Prostate gland (tissue), 2 donors: ENCODE results near the gene CNKSR3. TPM values are rescaled to one million over a fixed set of nuclear protein-coding genes. Genes with fewer than 3 reads are reported as not detected.

Experiments
- DNase-seq: peaks from one replicate; pipeline ENCODE4 v3.0.0-alpha.2; 2019; ENCODE audit warnings: low spot score
- H3K27ac ChIP-seq, 2 donors: fragments of 200-600 bp; sonication (generic); 2 replicates each; pipeline ENCODE4 v1.5.1; 2017 to 2019
- H3K27me3 ChIP-seq: fragments of 200-600 bp; sonication (generic); replicated peaks from 2 replicates; pipeline ENCODE4 v1.5.1; 2019; ENCODE audit not compliant: insufficient read depth
- H3K36me3 ChIP-seq, 2 donors: fragments of 200-600 bp; sonication (generic); 1 replicate in 1 of 2; 2 replicates in 1 of 2; pipeline versions ENCODE4 v1.5.1 to v1.8.1; 2017 to 2019
- H3K4me1 ChIP-seq: fragments of 200-600 bp; sonication (generic); replicated peaks from 2 replicates; pipeline ENCODE4 v1.5.1; 2019
- H3K4me3 ChIP-seq, 2 donors: fragments of 200-600 bp; sonication (generic); 2 replicates each; pipeline ENCODE4 v1.5.1; 2017 to 2019
- H3K9me3 ChIP-seq: fragments of 200-600 bp; sonication (generic); 2 replicates; pipeline ENCODE4 v1.5.1; 2017
- POLR2A ChIP-seq: fragments of 450-650 bp; IDR thresholded peaks from one replicate; pipeline ENCODE4 v1.6.1; 2016; ENCODE audit warnings: antibody characterized with exemption, mild to moderate bottlenecking
- POLR2AphosphoS5 ChIP-seq: sonication (generic); formaldehyde crosslinking; IDR thresholded peaks from one replicate; pipeline ENCODE4 v1.6.1; 2017; ENCODE audit warnings: antibody characterized with exemption
- WGBS: methylation state at CpG from one replicate; pipeline ENCODE4 v1.1.5; 2018; 5-methylcytosine and 5-hydroxymethylcytosine counted together
- intact Hi-C: fragments of 100-400 bp; cut with DNase I; formaldehyde crosslinking; loops from one replicate; pipeline ENCODE4 v1.14.2; 2022
- total RNA-seq, 2 donors: library from RNA; depleted of rRNA; stranded (reverse); fragments of >200 nt; gene quantifications; one replicate each; pipeline ENCODE4 v1.1.0, GENCODE V29; 2016
- TF ChIP-seq, protein P1 (sequence below), 4 experiments: fragments of 200-600 bp in 2 of 4; fragments of 450-650 bp in 2 of 4; sonication (generic) in 2 of 4; IDR thresholded peaks; 1 replicate in 3 of 4; 2 replicates in 1 of 4; pipeline ENCODE4 v1.5.1; 2016 to 2019; ENCODE audit warnings: antibody characterized with exemption in 4 of 4, mild to moderate bottlenecking in 2 of 4, moderate library complexity in 2 of 4

Gene CNKSR3
- total RNA-seq, 2 donors from 2014 or later = 8.7 to 23.5 TPM

DNA sequence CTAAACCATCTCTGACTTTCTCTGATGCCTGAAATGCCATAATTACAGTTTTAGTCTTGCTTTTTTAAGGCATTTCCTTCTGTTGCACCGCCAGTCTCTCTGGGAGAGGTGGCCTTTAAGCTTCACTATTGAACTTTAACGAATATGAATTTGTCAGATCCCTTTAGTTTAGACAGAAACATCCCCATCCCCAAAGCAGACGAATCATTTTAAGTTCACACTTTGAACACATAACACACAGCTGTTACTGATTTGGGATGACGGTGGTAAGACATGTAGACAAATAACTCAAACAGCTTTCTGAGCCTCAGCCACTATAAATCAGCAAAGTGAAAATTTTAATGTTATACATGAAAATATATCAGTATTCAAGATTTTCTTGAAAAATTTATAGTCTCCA is 146.7 kb downstream of the CNKSR3 start:
- 76% methylated on average over 4 of the region's 4 CpGs for WGBS
- TF ChIP-seq POLR2A (no peak), POLR2AphosphoS5 (no peak)
- TF ChIP-seq, protein P1, sequence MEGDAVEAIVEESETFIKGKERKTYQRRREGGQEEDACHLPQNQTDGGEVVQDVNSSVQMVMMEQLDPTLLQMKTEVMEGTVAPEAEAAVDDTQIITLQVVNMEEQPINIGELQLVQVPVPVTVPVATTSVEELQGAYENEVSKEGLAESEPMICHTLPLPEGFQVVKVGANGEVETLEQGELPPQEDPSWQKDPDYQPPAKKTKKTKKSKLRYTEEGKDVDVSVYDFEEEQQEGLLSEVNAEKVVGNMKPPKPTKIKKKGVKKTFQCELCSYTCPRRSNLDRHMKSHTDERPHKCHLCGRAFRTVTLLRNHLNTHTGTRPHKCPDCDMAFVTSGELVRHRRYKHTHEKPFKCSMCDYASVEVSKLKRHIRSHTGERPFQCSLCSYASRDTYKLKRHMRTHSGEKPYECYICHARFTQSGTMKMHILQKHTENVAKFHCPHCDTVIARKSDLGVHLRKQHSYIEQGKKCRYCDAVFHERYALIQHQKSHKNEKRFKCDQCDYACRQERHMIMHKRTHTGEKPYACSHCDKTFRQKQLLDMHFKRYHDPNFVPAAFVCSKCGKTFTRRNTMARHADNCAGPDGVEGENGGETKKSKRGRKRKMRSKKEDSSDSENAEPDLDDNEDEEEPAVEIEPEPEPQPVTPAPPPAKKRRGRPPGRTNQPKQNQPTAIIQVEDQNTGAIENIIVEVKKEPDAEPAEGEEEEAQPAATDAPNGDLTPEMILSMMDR (IDR thresholded peaks at IDR 0.05) = no peak
- no peaks in the 10 kb centered on the region for H3K36me3 ChIP-seq
- DNase-seq = no peak
- no peaks in the 10 kb centered on the region for H3K27me3 ChIP-seq
- no peak overlapping the region for H3K4me3 ChIP-seq
- no peak overlapping the region for H3K27ac ChIP-seq
- H3K9me3 ChIP-seq = no peaks in the 10 kb centered on the region
- no peaks in the 10 kb centered on the region for H3K4me1 ChIP-seq
- intact Hi-C loops = loop anchor here (10.0 kb wide), 1 partner anchor 209 kb away; no protein-coding TSS in a partner anchor

DNA sequence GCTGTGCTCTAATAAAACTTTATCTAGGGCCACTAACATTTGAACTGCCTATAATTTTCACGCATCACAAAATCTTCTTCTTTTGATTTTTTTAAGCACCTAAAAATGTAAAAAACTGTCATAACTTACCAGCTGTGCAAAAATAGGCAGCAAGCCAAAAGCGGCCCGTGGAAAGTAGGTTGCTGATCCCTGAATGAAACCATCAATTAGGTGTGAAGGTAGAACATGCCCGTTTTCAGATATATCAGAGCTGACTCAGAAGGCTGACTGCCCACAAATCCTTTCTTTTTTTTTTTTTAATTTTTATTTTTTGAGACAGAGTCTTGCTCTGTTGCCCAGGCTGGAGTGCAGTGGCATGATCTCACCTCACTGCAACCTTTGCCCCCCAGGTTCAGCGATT is 149.0 kb downstream of the CNKSR3 start:
- Histone ChIP-seq H3K27ac (no peak overlapping the region), H3K4me1 (no peaks in the 10 kb centered on the region), H3K4me3 (no peak overlapping the region), H3K36me3 (no peaks in the 10 kb centered on the region), H3K9me3 (no peaks in the 10 kb centered on the region), H3K27me3 (no peaks in the 10 kb centered on the region)
- no peak for DNase-seq
- 95% methylated on average over 5 of the region's 5 CpGs for WGBS
- intact Hi-C loops = loop anchor here (10.0 kb wide), 1 partner anchor 207 kb away; no protein-coding TSS in a partner anchor
- TF ChIP-seq, protein P1 (IDR thresholded peaks at IDR 0.05) = no peak
- TF ChIP-seq POLR2A (no peak), POLR2AphosphoS5 (no peak)

DNA sequence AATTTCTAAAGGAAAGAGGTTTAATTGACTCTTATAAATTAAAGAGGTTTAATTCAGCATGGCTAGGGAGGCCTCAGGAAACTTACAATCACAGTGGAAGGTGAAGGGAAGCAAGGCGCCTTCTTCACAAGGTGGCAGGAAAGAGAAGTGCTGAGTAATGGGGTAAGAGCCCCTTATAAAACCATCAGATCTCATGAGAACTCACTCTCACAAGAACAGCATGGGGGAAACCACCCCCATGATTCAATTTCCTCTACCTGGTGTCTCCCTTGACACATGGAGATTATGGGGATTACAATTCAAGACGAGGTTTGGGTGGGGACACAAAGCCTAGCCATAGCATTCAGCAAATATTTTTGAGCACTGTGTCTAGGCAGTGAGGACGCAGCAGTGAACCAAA is 150.0 kb downstream of the CNKSR3 start:
- no peak for TF ChIP-seq POLR2AphosphoS5
- no peaks in the 10 kb centered on the region for H3K9me3 ChIP-seq
- no peaks in the 10 kb centered on the region for H3K36me3 ChIP-seq
- no peak for DNase-seq
- no peak overlapping the region for H3K4me3 ChIP-seq
- no peaks in the 10 kb centered on the region for H3K4me1 ChIP-seq
- intact Hi-C loops = loop anchor here (10.0 kb wide), 1 partner anchor 206 kb away; no protein-coding TSS in a partner anchor
- no peaks in the 10 kb centered on the region for H3K27me3 ChIP-seq
- 98% methylated on average over 3 of the region's 3 CpGs for WGBS
- H3K27ac ChIP-seq = no peak overlapping the region

DNA sequence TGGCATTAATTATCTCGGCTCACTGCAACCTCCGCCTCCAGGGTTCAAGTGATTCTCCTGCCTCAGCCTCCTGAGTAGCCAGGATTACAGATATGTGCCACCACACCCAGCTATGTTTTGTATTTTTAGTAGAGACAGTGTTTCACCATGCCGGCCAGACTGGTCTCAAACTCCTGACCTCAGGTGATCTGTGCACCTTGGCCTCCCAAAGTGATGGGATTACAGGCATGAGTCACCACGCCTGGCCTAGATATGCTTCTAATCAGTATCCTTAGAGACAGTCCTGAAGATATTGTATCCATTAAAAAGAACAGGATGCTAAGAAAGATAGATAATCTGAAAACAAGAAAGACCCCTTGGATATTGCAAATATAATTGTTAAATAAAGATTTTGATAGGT is 150.8 kb downstream of the CNKSR3 start:
- intact Hi-C loops = loop anchor here (10.0 kb wide), 1 partner anchor 205 kb away; no protein-coding TSS in a partner anchor
- 81% methylated on average over 4 of the region's 4 CpGs for WGBS
- Histone ChIP-seq H3K27me3 (no peaks in the 10 kb centered on the region), H3K27ac (no peak overlapping the region), H3K4me3 (no peak overlapping the region), H3K4me1 (no peaks in the 10 kb centered on the region), H3K9me3 (no peaks in the 10 kb centered on the region), H3K36me3 (no peaks in the 10 kb centered on the region)
- DNase-seq = no peak
- TF ChIP-seq, protein P1 (IDR thresholded peaks at IDR 0.05) = no peak
- TF ChIP-seq POLR2A (no peak), POLR2AphosphoS5 (no peak)

DNA sequence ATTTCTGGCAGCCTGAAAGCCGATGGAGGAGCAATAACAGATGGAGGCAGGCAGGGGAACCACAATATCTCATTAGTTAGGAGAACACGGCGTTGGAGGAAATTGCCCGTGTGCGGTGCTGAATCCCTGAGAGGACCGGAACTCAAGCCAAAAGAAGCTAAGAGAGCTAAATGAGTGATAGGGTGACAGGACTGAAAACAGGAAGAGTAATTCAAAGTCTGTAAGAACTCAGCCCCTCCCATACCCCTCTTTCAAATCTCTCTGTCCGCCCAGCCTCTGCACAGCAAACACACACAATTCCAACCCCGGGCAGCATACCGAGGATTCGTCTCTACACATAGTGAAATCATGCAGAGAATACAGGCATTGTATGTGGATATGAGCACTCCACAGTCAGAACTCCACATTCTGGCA is 151.3 kb downstream of the CNKSR3 start:
- H3K4me3 ChIP-seq = no peak overlapping the region
- WGBS = 71% methylated on average over 10 of the region's 10 CpGs
- H3K9me3 ChIP-seq = no peaks in the 10 kb centered on the region
- no peaks in the 10 kb centered on the region for H3K4me1 ChIP-seq
- no peak overlapping the region for H3K27ac ChIP-seq
- H3K27me3 ChIP-seq = no peaks in the 10 kb centered on the region
- DNase-seq = no peak
- H3K36me3 ChIP-seq = no peaks in the 10 kb centered on the region
- intact Hi-C loops = no loop called here
- TF ChIP-seq, protein P1 (IDR thresholded peaks at IDR 0.05) = no peak
- TF ChIP-seq POLR2AphosphoS5 (no peak), POLR2A (no peak)
